ENCODE data around the gene CCT8.

DNA sequence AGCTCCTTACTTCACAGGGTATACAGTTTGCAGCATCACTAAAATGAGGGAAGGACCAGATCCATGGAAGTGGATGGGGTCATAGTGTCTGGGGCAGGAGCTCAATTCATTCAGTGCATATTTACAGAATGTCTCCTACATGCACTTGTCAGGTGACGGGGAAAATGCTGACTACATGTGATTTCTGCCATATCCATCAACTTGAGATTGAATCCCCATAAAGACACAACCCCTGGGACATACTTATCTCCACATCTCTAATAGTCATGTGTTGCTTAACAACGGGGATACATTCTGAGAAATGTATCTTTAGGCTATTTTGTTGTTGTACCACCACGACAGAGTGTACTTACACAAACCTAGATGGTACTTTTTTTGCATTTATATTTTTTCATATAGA, 66.3 kb downstream of the CCT8 start:
- TF ChIP-seq ZNF565 (CRISPR knock-in tag; conservative IDR thresholded peaks at IDR 0.05; ENCODE audit: low read depth) (no peak), TOX (CRISPR knock-in tag; IDR thresholded peaks at IDR 0.05; ENCODE audit: borderline replicate concordance) (no peak), ZFP30 (CRISPR knock-in tag; IDR thresholded peaks at IDR 0.05) (no peak)
- TF ChIP-seq, protein P1, sequence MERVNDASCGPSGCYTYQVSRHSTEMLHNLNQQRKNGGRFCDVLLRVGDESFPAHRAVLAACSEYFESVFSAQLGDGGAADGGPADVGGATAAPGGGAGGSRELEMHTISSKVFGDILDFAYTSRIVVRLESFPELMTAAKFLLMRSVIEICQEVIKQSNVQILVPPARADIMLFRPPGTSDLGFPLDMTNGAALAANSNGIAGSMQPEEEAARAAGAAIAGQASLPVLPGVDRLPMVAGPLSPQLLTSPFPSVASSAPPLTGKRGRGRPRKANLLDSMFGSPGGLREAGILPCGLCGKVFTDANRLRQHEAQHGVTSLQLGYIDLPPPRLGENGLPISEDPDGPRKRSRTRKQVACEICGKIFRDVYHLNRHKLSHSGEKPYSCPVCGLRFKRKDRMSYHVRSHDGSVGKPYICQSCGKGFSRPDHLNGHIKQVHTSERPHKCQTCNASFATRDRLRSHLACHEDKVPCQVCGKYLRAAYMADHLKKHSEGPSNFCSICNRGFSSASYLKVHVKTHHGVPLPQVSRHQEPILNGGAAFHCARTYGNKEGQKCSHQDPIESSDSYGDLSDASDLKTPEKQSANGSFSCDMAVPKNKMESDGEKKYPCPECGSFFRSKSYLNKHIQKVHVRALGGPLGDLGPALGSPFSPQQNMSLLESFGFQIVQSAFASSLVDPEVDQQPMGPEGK (CRISPR knock-in tag; IDR thresholded peaks at IDR 0.05; ENCODE audit: borderline replicate concordance), result no peak
- TF ChIP-seq, protein P2, sequence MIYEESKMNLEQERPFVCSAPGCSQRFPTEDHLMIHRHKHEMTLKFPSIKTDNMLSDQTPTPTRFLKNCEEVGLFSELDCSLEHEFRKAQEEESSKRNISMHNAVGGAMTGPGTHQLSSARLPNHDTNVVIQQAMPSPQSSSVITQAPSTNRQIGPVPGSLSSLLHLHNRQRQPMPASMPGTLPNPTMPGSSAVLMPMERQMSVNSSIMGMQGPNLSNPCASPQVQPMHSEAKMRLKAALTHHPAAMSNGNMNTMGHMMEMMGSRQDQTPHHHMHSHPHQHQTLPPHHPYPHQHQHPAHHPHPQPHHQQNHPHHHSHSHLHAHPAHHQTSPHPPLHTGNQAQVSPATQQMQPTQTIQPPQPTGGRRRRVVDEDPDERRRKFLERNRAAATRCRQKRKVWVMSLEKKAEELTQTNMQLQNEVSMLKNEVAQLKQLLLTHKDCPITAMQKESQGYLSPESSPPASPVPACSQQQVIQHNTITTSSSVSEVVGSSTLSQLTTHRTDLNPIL (CRISPR knock-in tag; IDR thresholded peaks at IDR 0.05; ENCODE audit: low read depth), result no peak
